Measurements from ENCODE around the gene NUDC. TPM values are rescaled to one million over a fixed set of nuclear protein-coding genes. Genes with fewer than 3 reads are reported as not detected.
A peak's percentile ranks its signal among the peaks of the same experiment; 100 is the strongest.

The NUDC gene
- total RNA-seq, 2 donors from 2014 or later, result 65.4 to 66.3 TPM

GRCh38 chr1:26961826-26962225 is 40.3 kb downstream of the NUDC start:
- no peaks in the 10 kb centered on the region for H3K9me3 ChIP-seq
- H3K36me3 ChIP-seq, result no peaks in the 10 kb centered on the region
- H3K27ac ChIP-seq, result no peak overlapping the region
- no peak overlapping the region for H3K4me3 ChIP-seq
- intact Hi-C loops (cut with DNase I), result loop anchor here (10.0 kb wide), 1 partner anchor 133 kb away; no protein-coding TSS in a partner anchor
- DNase-seq (ENCODE audit: low spot score), result no peak
- TF ChIP-seq POLR2AphosphoS5 (IDR thresholded peaks at IDR 0.05) (no peak), POLR2A (IDR thresholded peaks at IDR 0.05) (no peak)
- TF ChIP-seq, protein P1, sequence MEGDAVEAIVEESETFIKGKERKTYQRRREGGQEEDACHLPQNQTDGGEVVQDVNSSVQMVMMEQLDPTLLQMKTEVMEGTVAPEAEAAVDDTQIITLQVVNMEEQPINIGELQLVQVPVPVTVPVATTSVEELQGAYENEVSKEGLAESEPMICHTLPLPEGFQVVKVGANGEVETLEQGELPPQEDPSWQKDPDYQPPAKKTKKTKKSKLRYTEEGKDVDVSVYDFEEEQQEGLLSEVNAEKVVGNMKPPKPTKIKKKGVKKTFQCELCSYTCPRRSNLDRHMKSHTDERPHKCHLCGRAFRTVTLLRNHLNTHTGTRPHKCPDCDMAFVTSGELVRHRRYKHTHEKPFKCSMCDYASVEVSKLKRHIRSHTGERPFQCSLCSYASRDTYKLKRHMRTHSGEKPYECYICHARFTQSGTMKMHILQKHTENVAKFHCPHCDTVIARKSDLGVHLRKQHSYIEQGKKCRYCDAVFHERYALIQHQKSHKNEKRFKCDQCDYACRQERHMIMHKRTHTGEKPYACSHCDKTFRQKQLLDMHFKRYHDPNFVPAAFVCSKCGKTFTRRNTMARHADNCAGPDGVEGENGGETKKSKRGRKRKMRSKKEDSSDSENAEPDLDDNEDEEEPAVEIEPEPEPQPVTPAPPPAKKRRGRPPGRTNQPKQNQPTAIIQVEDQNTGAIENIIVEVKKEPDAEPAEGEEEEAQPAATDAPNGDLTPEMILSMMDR (IDR thresholded peaks at IDR 0.05), result no peak
- no peaks in the 10 kb centered on the region for H3K27me3 ChIP-seq (replicated peaks; ENCODE audit: insufficient read depth)
- 71% methylated on average over 3 of the region's 3 CpGs for WGBS
- peaks cover 4% of the 10 kb centered on the region for H3K4me1 ChIP-seq (replicated peaks)

GRCh38 chr1:26965213-26965612 is 43.7 kb downstream of the NUDC start:
- Histone ChIP-seq H3K4me1 (replicated peaks) (no peaks in the 10 kb centered on the region), H3K27ac (no peak overlapping the region), H3K4me3 (no peak overlapping the region), H3K27me3 (replicated peaks; ENCODE audit: insufficient read depth) (no peaks in the 10 kb centered on the region), H3K9me3 (no peaks in the 10 kb centered on the region), H3K36me3 (no peaks in the 10 kb centered on the region)
- intact Hi-C loops (cut with DNase I), result loop anchor here (10.0 kb wide), 1 partner anchor 130 kb away; no protein-coding TSS in a partner anchor
- TF ChIP-seq, protein P1 (IDR thresholded peaks at IDR 0.05), result no peak
- TF ChIP-seq POLR2AphosphoS5 (IDR thresholded peaks at IDR 0.05) (no peak), POLR2A (IDR thresholded peaks at IDR 0.05) (no peak)
- no peak for DNase-seq (ENCODE audit: low spot score)
- WGBS, result 92% methylated on average over 6 of the region's 6 CpGs

DNA sequence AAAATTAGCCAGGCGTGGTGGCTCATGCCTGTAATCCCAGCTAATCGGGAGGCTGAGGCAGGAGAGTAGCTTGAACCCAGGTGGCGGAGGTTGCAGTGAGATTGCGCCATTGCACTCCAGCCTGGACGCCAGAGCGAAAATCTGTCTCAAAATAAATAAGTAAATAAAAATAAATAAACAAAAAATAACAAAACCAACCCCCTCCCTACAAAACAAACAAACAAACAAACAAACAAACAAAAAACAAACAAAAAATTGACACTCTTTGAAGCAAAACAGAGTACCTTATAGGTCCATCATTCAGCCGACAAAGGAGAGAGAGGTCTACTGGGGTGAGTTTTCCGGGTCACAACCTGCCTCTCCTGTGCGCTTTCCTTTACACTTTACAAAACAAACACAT is 44.1 kb downstream of the NUDC start:
- H3K4me1 ChIP-seq (replicated peaks), result no peaks in the 10 kb centered on the region

DNA sequence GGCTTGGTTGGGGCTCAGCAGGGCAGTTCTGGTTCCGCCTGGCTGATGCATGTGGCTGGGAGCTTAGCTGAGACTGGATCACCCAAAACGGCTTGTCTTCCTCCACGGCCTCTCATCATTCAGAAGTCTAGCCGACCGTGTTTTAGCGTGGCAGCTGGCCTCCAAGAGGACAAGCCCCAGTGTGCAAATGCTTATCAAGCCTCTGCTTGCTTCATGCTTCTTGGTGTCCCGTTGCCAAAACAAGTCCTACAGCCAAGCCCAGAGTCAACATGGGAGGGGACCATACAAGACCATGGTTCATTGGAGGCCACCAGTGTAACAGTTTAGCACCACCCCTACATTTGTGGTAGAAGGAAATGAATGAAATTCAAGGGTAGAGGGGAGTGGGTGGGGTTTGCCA is 49.3 kb downstream of the NUDC start:
- DNase-seq (ENCODE audit: low spot score), result peak; percentile 35
- H3K36me3 ChIP-seq, result no peaks in the 10 kb centered on the region
- peak; percentile 22 for TF ChIP-seq POLR2A (IDR thresholded peaks at IDR 0.05)
- TF ChIP-seq, protein P1 (IDR thresholded peaks at IDR 0.05), result no peak
- TF ChIP-seq POLR2AphosphoS5 (IDR thresholded peaks at IDR 0.05), result peak; percentile 29
- no peaks in the 10 kb centered on the region for H3K9me3 ChIP-seq
- no peak overlapping the region for H3K4me3 ChIP-seq
- H3K27me3 ChIP-seq (replicated peaks; ENCODE audit: insufficient read depth), result no peaks in the 10 kb centered on the region
- 54% methylated on average over 7 of the region's 7 CpGs for WGBS
- H3K4me1 ChIP-seq (replicated peaks), result no peaks in the 10 kb centered on the region
- intact Hi-C loops (cut with DNase I), result no loop called here
- no peak overlapping the region for H3K27ac ChIP-seq

More for the DNA sequence above, 44.1 kb downstream of the NUDC start:
- Histone ChIP-seq H3K27me3 (replicated peaks; ENCODE audit: insufficient read depth) (no peaks in the 10 kb centered on the region), H3K9me3 (no peaks in the 10 kb centered on the region), H3K4me3 (no peak overlapping the region), H3K27ac (no peak overlapping the region), H3K36me3 (no peaks in the 10 kb centered on the region)
- TF ChIP-seq, protein P1 (IDR thresholded peaks at IDR 0.05), result no peak
- TF ChIP-seq POLR2AphosphoS5 (IDR thresholded peaks at IDR 0.05) (no peak), POLR2A (IDR thresholded peaks at IDR 0.05) (no peak)
- intact Hi-C loops (cut with DNase I), result loop anchor here (10.0 kb wide), 1 partner anchor 129 kb away; no protein-coding TSS in a partner anchor
- no peak for DNase-seq (ENCODE audit: low spot score)
- 94% methylated on average over 9 of the region's 9 CpGs for WGBS

- Histone ChIP-seq H3K27ac (no peak overlapping the region), H3K4me1 (replicated peaks) (no peaks in the 10 kb centered on the region), H3K9me3 (no peaks in the 10 kb centered on the region), H3K36me3 (no peaks in the 10 kb centered on the region), H3K27me3 (replicated peaks; ENCODE audit: insufficient read depth) (no peaks in the 10 kb centered on the region), H3K4me3 (no peak overlapping the region)
- 66% methylated on average over 3 of the region's 3 CpGs for WGBS
- TF ChIP-seq POLR2A (IDR thresholded peaks at IDR 0.05), result no peak
- TF ChIP-seq POLR2AphosphoS5 (IDR thresholded peaks at IDR 0.05), result no peak
- TF ChIP-seq, protein P1 (IDR thresholded peaks at IDR 0.05), result no peak
- intact Hi-C loops (cut with DNase I), result no loop called here
- DNase-seq (ENCODE audit: low spot score), result no peak
Observed at GRCh38 chr1:26971590-26971989, 50.0 kb downstream of the NUDC start.
